Lung microvascular endothelial cell (primary cell): ENCODE results near the gene BBS2. TPM values are rescaled to one million over a fixed set of nuclear protein-coding genes. Genes with fewer than 3 reads are reported as not detected.

Source experiments
- DNase-seq, 2 donors: peaks; one replicate each; pipeline versions ENCODE4 v3.0.0 to v3.0.0-alpha.2; 2010; ENCODE audit warnings: low read depth in 2 of 2
- total RNA-seq: library from RNA; depleted of rRNA; stranded (reverse); fragments of >200 nt; gene quantifications from 2 replicates; pipeline ENCODE4 v1.2.1, GENCODE V29; 2014

Gene BBS2, protein sequence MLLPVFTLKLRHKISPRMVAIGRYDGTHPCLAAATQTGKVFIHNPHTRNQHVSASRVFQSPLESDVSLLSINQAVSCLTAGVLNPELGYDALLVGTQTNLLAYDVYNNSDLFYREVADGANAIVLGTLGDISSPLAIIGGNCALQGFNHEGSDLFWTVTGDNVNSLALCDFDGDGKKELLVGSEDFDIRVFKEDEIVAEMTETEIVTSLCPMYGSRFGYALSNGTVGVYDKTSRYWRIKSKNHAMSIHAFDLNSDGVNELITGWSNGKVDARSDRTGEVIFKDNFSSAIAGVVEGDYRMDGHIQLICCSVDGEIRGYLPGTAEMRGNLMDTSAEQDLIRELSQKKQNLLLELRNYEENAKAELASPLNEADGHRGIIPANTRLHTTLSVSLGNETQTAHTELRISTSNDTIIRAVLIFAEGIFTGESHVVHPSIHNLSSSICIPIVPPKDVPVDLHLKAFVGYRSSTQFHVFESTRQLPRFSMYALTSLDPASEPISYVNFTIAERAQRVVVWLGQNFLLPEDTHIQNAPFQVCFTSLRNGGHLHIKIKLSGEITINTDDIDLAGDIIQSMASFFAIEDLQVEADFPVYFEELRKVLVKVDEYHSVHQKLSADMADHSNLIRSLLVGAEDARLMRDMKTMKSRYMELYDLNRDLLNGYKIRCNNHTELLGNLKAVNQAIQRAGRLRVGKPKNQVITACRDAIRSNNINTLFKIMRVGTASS
- 29.0 and 37.7 TPM in 2 replicates for total RNA-seq

DNA sequence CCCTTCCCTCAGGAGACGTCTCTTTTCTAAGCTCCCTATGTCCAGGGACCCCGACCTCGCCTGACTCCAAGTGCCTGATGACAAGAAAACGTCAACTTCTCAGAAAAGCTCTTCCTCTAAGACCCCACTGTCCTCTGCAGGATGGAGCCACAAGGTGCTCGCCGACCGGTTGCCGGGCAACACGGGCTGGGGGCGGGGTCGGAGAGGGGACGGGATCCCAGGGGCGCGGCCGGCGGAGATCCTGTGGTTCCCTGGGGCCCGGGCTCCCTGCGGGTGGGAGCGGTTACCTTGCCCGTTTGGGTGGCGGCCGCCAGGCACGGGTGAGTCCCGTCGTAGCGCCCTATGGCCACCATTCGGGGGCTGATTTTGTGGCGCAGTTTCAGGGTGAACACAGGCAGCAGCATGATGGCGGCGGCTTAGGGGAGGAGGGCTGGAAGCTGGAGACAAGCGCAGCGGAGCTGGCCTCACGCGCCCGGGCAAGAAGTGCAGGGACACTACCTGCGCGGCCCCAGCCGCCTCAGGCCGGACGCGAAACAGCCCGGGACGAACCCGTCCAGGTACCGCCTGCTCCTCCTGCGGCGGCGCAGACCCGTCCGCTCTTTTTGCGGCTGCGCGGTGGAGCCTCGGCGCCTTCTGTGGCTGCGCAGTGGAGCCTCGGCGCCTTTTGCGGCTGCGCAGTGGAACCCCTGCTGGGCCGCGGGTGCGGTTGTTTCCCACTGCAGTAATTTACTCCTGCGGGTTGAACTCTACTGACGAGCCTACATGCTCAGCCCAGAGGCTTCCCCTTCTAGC is at the start of gene BBS2:
TSS of gene BBS2 (minus strand) at position 566 of the 792 bp plus-strand sequence. CDS start at position 404, 162 bp downstream.
- DNase-seq: peak; percentile 87 to 89

- DNase-seq: no peak
These were observed 45.1 kb upstream of the BBS2 start, which contains the start of gene MT4 for GRCh38 chr16:56564793-56565477. TSS of gene MT4 (plus strand) at chr16:56565073. CDS start at chr16:56565129, 56 bp downstream.

- no peak for DNase-seq
These were observed 41.3 kb upstream of the BBS2 start for GRCh38 chr16:56561126-56561525.

- DNase-seq: no peak
These were observed 40.6 kb upstream of the BBS2 start for GRCh38 chr16:56560447-56560846.

GRCh38 chr16:56559109-56559508 is 39.3 kb upstream of the BBS2 start:
- no peak for DNase-seq

DNA sequence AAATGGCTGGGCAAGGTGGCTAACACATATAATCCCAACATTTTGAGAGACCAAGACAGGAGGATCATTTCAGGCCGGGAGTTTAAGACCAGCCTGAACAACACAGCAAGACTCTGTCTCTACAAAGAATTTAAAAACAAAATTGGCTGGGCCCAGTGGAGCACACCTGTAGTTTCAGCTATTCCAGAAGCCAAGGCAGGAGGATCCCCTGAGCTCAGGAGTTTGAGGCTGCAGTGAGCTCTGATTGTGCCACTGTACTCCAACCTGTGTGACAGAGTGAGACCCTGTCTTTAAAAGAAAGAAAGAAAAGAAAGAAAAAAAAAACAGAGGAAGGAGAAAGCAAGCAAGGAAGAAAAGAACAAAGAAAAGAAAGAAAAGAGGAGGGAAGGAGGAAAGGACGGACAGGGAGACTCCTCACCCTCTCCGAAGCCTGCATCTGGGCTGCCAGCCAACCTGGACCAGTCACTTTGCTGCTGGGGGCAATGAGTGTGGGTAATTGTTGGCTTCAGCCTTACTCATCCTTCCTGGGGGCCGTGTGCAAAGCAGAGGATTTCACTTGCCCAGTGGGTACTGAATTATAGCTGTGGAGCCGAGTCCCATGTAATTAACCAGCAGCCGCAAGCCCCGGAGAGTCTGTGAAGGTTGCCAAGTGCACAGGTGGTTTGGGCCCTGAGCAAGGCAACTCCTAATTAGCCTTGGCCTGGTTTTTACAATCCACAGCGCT is 38.4 kb upstream of the BBS2 start:
- peak in 1 of 2 donors; percentile 52 for DNase-seq

DNA sequence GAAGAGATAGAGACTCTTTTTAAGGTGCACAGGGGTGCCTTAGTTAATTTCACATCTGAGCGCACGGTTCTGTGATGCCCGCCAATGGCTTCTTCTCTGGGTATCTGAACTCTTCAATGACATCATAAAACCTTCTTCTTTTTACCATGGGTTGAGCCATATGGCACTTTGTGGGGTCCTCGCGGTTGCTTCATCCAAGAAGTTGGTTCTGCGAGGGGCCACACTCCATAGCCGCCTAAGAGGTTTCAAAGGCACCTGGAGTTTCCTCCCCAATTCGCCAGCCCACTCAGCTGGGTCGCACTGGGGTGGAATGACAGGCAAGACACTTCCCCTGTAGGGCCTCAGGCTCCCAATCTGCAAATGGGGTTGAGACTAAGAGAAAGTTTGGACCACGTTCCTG is 34.6 kb upstream of the BBS2 start:
- DNase-seq: no peak

DNA sequence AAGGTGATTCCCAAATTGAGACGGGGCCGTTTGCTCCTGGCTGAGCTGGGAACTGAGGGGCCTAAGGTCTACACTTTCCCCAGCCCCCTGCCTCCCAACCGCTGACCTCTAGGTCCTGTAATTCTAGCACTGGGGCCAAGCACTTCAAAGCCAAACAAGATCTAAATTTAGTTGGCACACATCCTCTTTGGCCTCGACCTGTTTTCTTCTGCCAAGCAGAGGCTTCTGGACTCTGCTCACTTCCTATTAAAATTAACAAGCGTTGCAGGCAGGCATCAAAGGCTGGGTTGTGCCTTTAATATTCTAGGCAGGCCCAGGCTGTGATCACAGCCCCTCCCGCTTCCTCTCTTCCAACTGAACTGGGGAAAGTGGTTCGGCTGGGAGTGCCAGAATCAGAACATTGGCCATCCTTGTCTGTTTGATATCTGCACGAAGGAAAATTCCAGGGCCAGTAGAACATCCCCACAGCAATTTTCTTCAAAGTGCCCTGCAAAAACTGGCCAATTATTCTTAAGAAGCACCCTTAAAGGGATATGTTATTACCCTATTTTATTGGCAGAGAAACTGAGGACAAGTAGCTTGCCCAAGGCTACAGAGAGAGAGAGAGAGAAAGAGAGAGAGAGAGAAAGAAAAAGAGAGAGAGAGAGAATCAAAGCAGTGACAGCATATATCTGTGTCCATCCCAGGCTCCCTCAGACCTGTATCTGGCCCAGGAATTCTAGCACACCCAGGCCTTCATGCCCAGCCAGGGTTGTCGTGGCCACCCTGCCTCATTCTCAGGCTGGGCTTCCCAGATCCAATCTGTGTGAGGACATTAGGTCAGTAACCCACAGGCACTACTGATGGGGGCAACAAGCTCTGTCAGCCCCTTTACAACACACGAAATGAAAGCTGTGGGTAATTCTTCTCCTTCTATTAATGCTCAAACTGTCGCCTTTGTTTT is 32.2 kb upstream of the BBS2 start:
- DNase-seq: peak; percentile 2 to 11

GRCh38 chr16:56549744-56550385 is 30.0 kb upstream of the BBS2 start:
- DNase-seq: no peak

DNA sequence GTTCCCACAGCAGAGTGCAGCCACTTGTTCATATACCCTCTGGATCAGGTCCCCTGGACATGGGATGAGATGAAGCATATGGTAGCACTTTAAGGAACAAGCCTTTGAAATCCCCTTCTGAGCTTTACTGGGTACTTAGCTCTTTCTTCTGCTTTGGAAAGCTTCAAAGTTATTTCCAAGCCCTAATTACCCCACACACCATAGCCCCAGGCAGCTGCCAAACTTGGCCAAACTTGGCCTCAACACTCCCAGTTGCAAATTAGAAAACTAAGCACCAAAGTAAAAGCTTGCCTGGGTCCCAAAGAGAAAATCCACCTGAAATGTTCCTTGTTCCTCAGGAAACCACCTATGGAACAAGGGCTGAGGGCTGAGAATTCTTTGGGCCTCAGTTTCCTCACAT is 29.3 kb upstream of the BBS2 start:
- DNase-seq: no peak

- DNase-seq: peak in 1 of 2 donors; percentile 13
These were observed 28.2 kb upstream of the BBS2 start for GRCh38 chr16:56547949-56548567.

GRCh38 chr16:56547120-56547948 is 27.5 kb upstream of the BBS2 start:
- peak; percentile 15 to 33 for DNase-seq

- no peak for DNase-seq
These were observed 22.2 kb upstream of the BBS2 start for GRCh38 chr16:56542039-56542438.

DNA sequence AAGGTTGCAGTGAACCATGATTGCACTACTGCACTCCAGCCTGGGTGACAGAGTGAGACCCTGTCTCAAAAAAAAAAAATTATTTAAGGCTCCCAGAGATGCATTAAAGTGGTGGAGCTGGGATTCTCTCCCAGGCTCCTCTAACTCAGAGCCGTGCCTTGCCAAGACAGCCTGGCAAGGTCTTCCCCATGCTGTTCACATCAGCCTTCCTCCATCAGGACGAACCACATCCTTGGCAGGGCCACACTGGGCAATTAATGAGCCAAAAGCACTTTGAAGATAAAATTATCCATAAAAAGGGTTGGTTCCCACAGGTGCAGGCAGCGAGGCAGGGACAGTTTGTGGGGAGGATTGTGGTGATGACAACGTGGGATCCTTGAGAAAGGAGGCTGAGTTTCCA is 19.8 kb upstream of the BBS2 start:
- DNase-seq: no peak

- DNase-seq: no peak
These were observed 18.5 kb upstream of the BBS2 start for GRCh38 chr16:56538331-56538730.

GRCh38 chr16:56534847-56535383 is 15.1 kb upstream of the BBS2 start:
- no peak for DNase-seq

DNA sequence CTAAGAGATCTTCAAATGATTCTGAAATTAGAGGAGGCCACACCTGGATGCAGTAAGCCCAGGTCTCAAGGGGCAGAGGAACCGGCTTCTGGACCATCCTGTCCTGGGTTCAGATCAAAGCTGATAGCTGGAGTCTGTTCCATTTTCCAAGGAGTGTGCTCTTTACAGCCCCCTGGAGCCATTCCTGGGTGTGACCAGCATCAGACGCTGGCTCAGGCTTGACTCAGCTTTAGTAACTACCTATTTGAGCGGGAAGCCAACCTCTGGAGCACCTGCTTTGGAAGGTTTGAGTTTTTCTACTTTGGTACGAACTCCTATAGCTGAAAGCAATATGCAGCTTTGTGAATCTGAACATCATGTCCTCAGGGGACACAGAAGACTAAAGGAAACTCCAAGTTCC is 12.9 kb upstream of the BBS2 start:
- no peak for DNase-seq
